ENCODE measurements around the gene ZNF331. TPM values are rescaled to one million over a fixed set of nuclear protein-coding genes. Genes with fewer than 3 reads are reported as not detected.

The ZNF331 gene
- 25.0 TPM for total RNA-seq (2021; ENCODE audit: unreplicated experiment)
- 13.6 TPM for polyA plus RNA-seq (2012; ENCODE audit: insufficient read length)
- Bru-seq, nascent RNA, result percentile 70 among the genes with signal in this experiment
- percentile 80 among the genes with signal in this experiment for BruChase-seq, experiment 1, labeled RNA remaining after a 2-hour chase
- BruChase-seq, experiment 2, labeled RNA remaining after a 6-hour chase, result percentile 78 among the genes with signal in this experiment
- long read RNA-seq, full-length matches to known transcripts, result 40 of 83 reads
- long read RNA-seq, partial matches to known transcripts, result 0 of 83 reads
- long read RNA-seq, other reads (novel, unspliced or antisense), result 43 of 83 reads

GRCh38 chr19:53537521-53538377 is at the start of gene ZNF331:
Gene ZNF331 (plus strand): TSS chr19:53538145. CDS start chr19:53569377, 31,232 bp downstream.
- DNase-seq (ENCODE audit: low read depth, low spot score) (peak; percentile 75), ATAC-seq (peak; percentile 96)
- ChIA-PET CTCF (interaction anchor here (0.6 kb wide), 1 partner anchor 168 kb away, joined by 3 read pairs; no protein-coding TSS in a partner anchor), POLR2A (no interaction called here)
- Histone ChIP-seq H3K27ac (ENCODE audit: low read length) (peak within 1 kb of the TSS; percentile 85), H3K4me3 (ENCODE audit: low read depth in 2 of 2, low read length in 2 of 2) (peak within 1 kb of the TSS; percentile 76 to 88), H3K36me3 (ENCODE audit: control insufficient read depth, insufficient read depth, low read length) (peaks cover 7% of the 10 kb centered on the region; the same call in 1 of the 2 replicates), H3K27me3 (ENCODE audit: control insufficient read depth, insufficient read depth, low read length) (no peaks in the 10 kb centered on the region), H3K4me1 (ENCODE audit: control insufficient read depth, insufficient read depth, low read length) (0 out of 2 replicates have a peak, but pooled peaks cover 3% of the 10 kb centered on the region), H3K9me3 (ENCODE audit: control insufficient read depth, insufficient read depth, low read depth, low read length) (no peaks in the 10 kb centered on the region)
- TF ChIP-seq CTCF (IDR thresholded peaks at IDR 0.05), result no peak
- peak; percentile 64 for TF ChIP-seq TCF7L2 (IDR thresholded peaks at IDR 0.05; ENCODE audit: low read depth, low read length)
- peak; percentile 88 for TF ChIP-seq POLR2AphosphoS5 (IDR thresholded peaks at IDR 0.05; ENCODE audit: low read depth, low read length)
- TF ChIP-seq SIN3A (IDR thresholded peaks at IDR 0.05; ENCODE audit: borderline replicate concordance, insufficient read depth, low read depth, low read length), result peak; percentile 67
- peak in 1 of 2 experiments; percentile 20; a peak in 1 of 4 replicates for TF ChIP-seq REST (IDR thresholded peaks at IDR 0.05; ENCODE audit: insufficient read depth in 1 of 2, low read depth in 2 of 2, low read length in 1 of 2)
- in situ Hi-C loops (cut with HindIII; ENCODE audit: low pct_unique_long_range_greater_than_20kb, low sequenced_read_pairs) (no loop called here), intact Hi-C loops (cut with micrococcal nuclease; ENCODE audit: unreplicated experiment) (no loop called here)
- no TSS peak for BruUV-seq (replicated peaks)

GRCh38 chr19:53492153-53492552 is 45.8 kb upstream of the ZNF331 start:
- no peak for TF ChIP-seq CTCF (IDR thresholded peaks at IDR 0.05)
- TF ChIP-seq POLR2AphosphoS5 (IDR thresholded peaks at IDR 0.05; ENCODE audit: low read depth, low read length), result no peak
- TF ChIP-seq REST (IDR thresholded peaks at IDR 0.05; ENCODE audit: insufficient read depth in 1 of 2, low read depth in 2 of 2, low read length in 1 of 2), result no peak
- no peak for TF ChIP-seq TCF7L2 (IDR thresholded peaks at IDR 0.05; ENCODE audit: low read depth, low read length)
- no peak for TF ChIP-seq SIN3A (IDR thresholded peaks at IDR 0.05; ENCODE audit: borderline replicate concordance, insufficient read depth, low read depth, low read length)
- Histone ChIP-seq H3K4me1 (ENCODE audit: control insufficient read depth, insufficient read depth, low read length) (no peaks in the 10 kb centered on the region), H3K9me3 (ENCODE audit: control insufficient read depth, insufficient read depth, low read depth, low read length) (peaks cover 36% of the 10 kb centered on the region; the same call in 1 of the 2 replicates), H3K4me3 (ENCODE audit: low read depth in 2 of 2, low read length in 2 of 2) (no peak overlapping the region), H3K27me3 (ENCODE audit: control insufficient read depth, insufficient read depth, low read length) (no peaks in the 10 kb centered on the region), H3K27ac (ENCODE audit: low read length) (no peak overlapping the region), H3K36me3 (ENCODE audit: control insufficient read depth, insufficient read depth, low read length) (no peaks in the 10 kb centered on the region)
- intact Hi-C loops (cut with micrococcal nuclease; ENCODE audit: unreplicated experiment), result no loop called here
- ChIA-PET POLR2A (no interaction called here), CTCF (no interaction called here)
- TSS peak; percentile 33 for BruUV-seq (replicated peaks)
- in situ Hi-C loops (cut with HindIII; ENCODE audit: low pct_unique_long_range_greater_than_20kb, low sequenced_read_pairs), result no loop called here
- DNase-seq (ENCODE audit: low read depth, low spot score) (no peak), ATAC-seq (no peak)

All from Panc1 (cell line).